Smooth muscle cell (in vitro differentiated cells): ENCODE measurements around the gene KLHDC7B. TPM values are rescaled to one million over a fixed set of nuclear protein-coding genes. Genes with fewer than 3 reads are reported as not detected.
"Not testable (repeated sequence)": the region's sequence is repeated elsewhere in the genome, so short reads cannot be mapped to it uniquely, and the experiment has no call there.

Experiments
- DNase-seq: peaks from one replicate; lab custom pipeline; 2025; ENCODE audit not compliant: unreplicated experiment; lab: John Stamatoyannopoulos, UW
- H2AFZ ChIP-seq: fragments of 200-600 bp; sonication (generic); 2 replicates; pipeline ENCODE4 v1.6.0; 2016; ENCODE audit warnings: antibody characterized with exemption, low read depth, mild to moderate bottlenecking
- H3F3A ChIP-seq: fragments of 200-600 bp; sonication (generic); 2 replicates; pipeline ENCODE4 v1.6.0; 2017; ENCODE audit warnings: antibody characterized with exemption, low read depth
- H3K27ac ChIP-seq: fragments of 200-600 bp; sonication (generic); 2 replicates; pipeline ENCODE4 v1.5.1; 2016; ENCODE audit warnings: low read depth, mild to moderate bottlenecking
- H3K27me3 ChIP-seq: fragments of 200-600 bp; sonication (generic); 2 replicates; pipeline ENCODE4 v1.6.1; 2016; ENCODE audit warnings: low read depth, mild to moderate bottlenecking
- H3K36me3 ChIP-seq: fragments of 200-600 bp; sonication (generic); 2 replicates; pipeline ENCODE4 v1.5.1; 2016; ENCODE audit warnings: low read depth
- H3K4me1 ChIP-seq: fragments of 200-600 bp; sonication (generic); 2 replicates; pipeline ENCODE4 v1.5.1; 2016; ENCODE audit warnings: low read depth
- H3K4me2 ChIP-seq: fragments of 200-600 bp; sonication (generic); 2 replicates; pipeline ENCODE4 v1.6.0; 2016; ENCODE audit warnings: mild to moderate bottlenecking
- H3K4me3 ChIP-seq: fragments of 200-600 bp; sonication (generic); 2 replicates; pipeline ENCODE4 v1.5.1; 2016; ENCODE audit warnings: mild to moderate bottlenecking
- H3K79me2 ChIP-seq: fragments of 200-600 bp; sonication (generic); 2 replicates; pipeline ENCODE4 v1.6.0; 2016; ENCODE audit warnings: low read depth, mild to moderate bottlenecking
- H3K9ac ChIP-seq: fragments of 200-600 bp; sonication (generic); 2 replicates; pipeline ENCODE4 v1.6.0; 2016; ENCODE audit warnings: low read depth
- H3K9me3 ChIP-seq: fragments of 200-600 bp; sonication (generic); replicated peaks from 2 replicates; pipeline ENCODE4 v1.5.1; 2016; ENCODE audit warnings: low read depth
- H4K20me1 ChIP-seq: fragments of 200-600 bp; sonication (generic); 2 replicates; pipeline ENCODE4 v1.6.0; 2016; ENCODE audit warnings: low read depth
- WGBS: methylation state at CpG from one replicate; pipeline ENCODE4 v1.1.7; 2016; ENCODE audit warnings: low lambda C conversion rate; 5-methylcytosine and 5-hydroxymethylcytosine counted together
- polyA plus RNA-seq: library from polyadenylated mRNA; unstranded; fragments of >200 nt; fragmentation: Nextera tagmentation; extraction: Ambion mirVana; gene quantifications from 2 replicates; pipeline ENCODE4 v1.2.1, GENCODE V29; 2016
- total RNA-seq: library from RNA; depleted of rRNA; stranded (reverse); fragments of >200 nt; gene quantifications from 2 replicates; pipeline ENCODE4 v1.2.3, GENCODE V29; 2014
- TF ChIP-seq, protein P1 (sequence below): fragments of 200-600 bp; sonication (generic); IDR thresholded peaks from 2 replicates; pipeline ENCODE4 v1.5.1; 2017; ENCODE audit warnings: borderline replicate concordance, mild to moderate bottlenecking, antibody characterized with exemption; ENCODE audit not compliant: insufficient read depth, poor library complexity, severe bottlenecking

KLHDC7B gene
- total and polyA plus RNA-seq, 2 experiments from 2014 or later, result 1.1 to 1.5 TPM

DNA sequence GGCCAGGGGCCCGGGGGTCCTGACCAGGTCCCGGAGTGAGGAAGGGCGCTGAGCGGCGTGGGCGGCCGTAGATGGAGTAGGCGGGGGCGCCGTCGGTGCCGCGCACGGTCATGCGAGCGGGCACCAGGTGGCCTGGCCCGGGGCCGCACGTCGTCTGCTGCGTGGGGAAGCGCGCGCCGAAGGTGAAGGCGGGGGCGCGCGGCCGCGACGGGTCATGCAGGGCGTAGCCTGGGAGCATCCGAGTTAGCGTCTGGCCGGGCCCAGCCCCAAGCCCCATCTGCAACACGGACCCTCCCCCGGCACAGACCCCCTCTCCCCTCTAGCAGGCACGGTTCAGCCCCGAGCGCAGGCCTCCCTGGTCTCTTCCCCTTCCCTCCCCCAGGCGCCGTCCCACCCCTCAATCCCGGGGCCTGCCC is 14.1 kb upstream of the KLHDC7B start:
- no peak for DNase-seq
- H2AFZ ChIP-seq, result no peak overlapping the region
- no peaks in the 10 kb centered on the region for H3K36me3 ChIP-seq
- peaks cover 58% of the 10 kb centered on the region for H3F3A ChIP-seq
- peaks cover 4% of the 10 kb centered on the region for H3K79me2 ChIP-seq
- 0% methylated on average over 1 of the region's 44 CpGs for WGBS
- H4K20me1 ChIP-seq, result peaks cover 15% of the 10 kb centered on the region
- peak overlapping the region; percentile 98 for H3K4me2 ChIP-seq
- peak overlapping the region; percentile 81 for H3K9ac ChIP-seq
- H3K27me3 ChIP-seq, result no peaks in the 10 kb centered on the region
- TF ChIP-seq, protein P1, sequence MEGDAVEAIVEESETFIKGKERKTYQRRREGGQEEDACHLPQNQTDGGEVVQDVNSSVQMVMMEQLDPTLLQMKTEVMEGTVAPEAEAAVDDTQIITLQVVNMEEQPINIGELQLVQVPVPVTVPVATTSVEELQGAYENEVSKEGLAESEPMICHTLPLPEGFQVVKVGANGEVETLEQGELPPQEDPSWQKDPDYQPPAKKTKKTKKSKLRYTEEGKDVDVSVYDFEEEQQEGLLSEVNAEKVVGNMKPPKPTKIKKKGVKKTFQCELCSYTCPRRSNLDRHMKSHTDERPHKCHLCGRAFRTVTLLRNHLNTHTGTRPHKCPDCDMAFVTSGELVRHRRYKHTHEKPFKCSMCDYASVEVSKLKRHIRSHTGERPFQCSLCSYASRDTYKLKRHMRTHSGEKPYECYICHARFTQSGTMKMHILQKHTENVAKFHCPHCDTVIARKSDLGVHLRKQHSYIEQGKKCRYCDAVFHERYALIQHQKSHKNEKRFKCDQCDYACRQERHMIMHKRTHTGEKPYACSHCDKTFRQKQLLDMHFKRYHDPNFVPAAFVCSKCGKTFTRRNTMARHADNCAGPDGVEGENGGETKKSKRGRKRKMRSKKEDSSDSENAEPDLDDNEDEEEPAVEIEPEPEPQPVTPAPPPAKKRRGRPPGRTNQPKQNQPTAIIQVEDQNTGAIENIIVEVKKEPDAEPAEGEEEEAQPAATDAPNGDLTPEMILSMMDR, result no peak
- H3K4me1 ChIP-seq, result peaks cover 23% of the 10 kb centered on the region
- H3K27ac ChIP-seq, result peak overlapping the region; percentile 97
- H3K9me3 ChIP-seq, result no peaks in the 10 kb centered on the region
- peak overlapping the region; percentile 69 for H3K4me3 ChIP-seq

DNA sequence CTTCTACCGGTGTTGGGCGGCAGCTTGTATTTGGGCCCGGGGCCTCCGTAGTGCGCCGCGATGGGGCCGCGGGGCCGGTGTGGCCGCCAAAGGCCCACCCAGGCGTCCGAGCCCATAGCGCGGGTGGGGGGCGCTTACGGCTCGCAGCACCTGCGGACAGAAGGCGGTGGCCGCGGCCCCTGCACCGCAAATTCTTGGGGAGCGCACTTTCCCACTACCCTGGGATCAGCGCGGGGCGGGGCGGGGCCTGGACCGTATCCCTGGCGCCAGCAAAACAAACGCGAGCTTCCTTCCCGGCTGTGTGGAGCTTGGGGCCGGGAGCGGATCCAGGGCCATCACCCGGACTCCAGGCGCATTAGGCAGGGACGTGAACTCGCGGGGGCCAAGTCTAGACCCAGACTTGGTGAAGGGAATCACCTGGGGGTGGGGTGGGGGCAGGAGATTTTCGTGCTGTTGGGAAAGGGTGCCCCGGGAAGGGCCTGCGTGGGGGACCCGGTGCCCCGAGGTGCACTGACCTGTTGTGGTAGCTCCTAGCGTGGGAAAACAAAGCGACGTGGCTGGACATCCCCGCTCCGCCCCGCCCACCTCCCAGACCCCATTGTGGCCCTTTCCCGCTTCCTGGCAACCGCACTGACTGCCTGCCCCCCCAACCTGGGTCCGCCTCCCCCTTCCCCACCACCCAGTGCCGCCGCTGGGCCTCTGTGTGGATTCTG is 13.6 kb upstream of the KLHDC7B start:
- TF ChIP-seq, protein P1, result no peak
- WGBS, result 4% methylated on average over 36 of the region's 56 CpGs
- Histone ChIP-seq H3K9ac (peak overlapping the region; percentile 81), H3K4me2 (peak overlapping the region; percentile 98), H3K9me3 (no peaks in the 10 kb centered on the region), H3K4me1 (peaks cover 23% of the 10 kb centered on the region), H4K20me1 (peaks cover 15% of the 10 kb centered on the region), H2AFZ (no peak overlapping the region), H3K27me3 (no peaks in the 10 kb centered on the region), H3F3A (peaks cover 57% of the 10 kb centered on the region), H3K79me2 (peaks cover 10% of the 10 kb centered on the region), H3K36me3 (no peaks in the 10 kb centered on the region), H3K4me3 (peak overlapping the region; percentile 69), H3K27ac (peak overlapping the region; percentile 97)
- peak; percentile 63 for DNase-seq

DNA sequence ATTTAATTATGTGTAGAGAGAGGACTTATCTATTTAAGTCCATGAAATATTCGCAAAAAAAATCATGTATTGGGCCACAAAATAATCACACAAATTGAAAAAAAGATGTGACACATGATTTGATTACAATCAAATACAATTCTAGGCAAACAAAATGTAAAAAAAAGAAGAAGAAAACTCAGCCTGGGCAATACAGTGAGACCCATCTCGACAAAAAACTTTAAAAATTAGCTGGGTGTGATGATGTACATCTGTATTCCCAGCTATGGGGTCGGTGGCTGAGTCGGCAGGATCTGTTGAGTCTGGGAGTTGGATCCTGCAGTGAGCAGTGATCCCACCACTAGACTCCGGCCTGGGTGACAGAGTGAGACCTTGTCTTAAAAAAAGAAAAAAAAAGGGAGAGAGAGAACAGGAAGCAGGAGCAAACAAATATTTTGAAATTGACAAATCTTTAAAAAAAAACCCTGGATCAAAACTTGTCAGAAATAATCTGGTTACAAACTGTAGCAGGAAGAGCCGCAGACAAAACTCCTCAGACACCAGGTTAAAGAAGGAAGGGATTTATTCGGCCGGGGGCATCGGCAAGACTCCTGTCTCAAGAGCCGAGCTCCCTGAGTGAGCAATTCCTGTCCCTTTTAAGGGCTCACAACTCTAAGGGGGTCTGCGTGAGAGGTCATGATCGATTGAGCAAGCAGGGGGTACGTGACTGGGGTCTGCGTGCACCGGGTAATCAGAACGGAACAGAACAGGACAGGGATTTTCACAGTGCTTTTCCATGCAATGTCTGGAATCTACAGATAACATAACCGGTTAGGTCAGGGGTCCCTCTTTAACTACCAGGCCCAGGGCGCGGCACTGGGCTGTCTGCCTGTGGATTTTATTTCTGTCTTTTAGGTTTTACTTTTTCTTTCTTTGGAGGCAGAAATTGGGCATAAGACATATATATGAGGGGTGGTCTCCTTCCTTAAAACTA is 12.6 kb upstream of the KLHDC7B start:
- Histone ChIP-seq H3K4me3 (peak overlapping the region; percentile 69), H2AFZ (no peak overlapping the region), H3K79me2 (peaks cover 12% of the 10 kb centered on the region), H3F3A (peaks cover 56% of the 10 kb centered on the region), H3K9ac (peak overlapping the region; percentile 81), H3K36me3 (no peaks in the 10 kb centered on the region), H3K27me3 (no peaks in the 10 kb centered on the region), H4K20me1 (peaks cover 12% of the 10 kb centered on the region), H3K4me1 (peaks cover 27% of the 10 kb centered on the region), H3K27ac (peak overlapping the region; percentile 97), H3K9me3 (no peaks in the 10 kb centered on the region), H3K4me2 (peak overlapping the region; percentile 98)
- no peak for DNase-seq
- TF ChIP-seq, protein P1, result no peak
- WGBS, result 17% methylated on average over 19 of the region's 19 CpGs

DNA sequence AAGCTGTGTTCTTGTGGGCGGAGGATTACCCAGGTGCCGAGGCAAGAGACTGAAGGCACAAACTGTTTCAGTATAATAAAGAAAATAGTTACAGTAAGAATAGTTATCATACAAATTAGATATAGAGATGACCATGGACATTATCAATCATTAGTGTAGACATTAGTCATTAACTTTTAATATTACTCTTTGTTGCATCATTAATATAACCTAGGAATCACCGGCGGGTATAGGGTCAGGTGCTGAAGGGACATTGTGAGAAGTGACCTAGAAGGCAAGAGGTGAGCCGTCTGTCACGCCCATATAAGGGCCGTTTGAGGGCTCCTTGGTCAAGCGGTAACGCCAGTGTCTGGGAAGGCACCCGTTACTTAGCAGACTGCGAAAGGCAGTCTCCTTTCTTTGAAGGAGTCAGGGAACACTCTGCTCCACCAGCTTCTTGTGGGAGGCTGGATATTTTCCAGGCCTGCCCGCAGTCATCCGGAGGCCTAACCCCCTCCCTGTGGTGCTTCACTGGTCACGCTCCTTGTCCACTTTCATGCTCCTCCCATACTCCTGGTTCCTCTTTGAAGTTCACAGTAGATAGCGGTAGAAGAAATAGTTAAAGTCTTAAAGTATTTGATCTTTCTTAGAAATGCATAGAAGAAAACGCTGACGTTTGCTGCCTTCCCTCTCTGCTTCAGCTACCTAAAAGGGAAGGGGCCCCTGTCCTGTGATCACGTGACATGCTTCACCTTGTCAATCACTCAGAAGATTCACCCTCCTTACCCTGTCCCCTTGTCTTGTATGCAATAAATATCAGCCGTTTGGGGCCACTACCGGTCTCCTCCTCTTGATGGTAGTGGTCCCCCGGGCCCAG is 11.6 kb upstream of the KLHDC7B start:
- H2AFZ ChIP-seq, H3K9me3 ChIP-seq, H3K36me3 ChIP-seq, H4K20me1 ChIP-seq, H3K27me3 ChIP-seq, DNase-seq: not testable (repeated sequence)
- H3K4me2 ChIP-seq, result peak overlapping the region; percentile 98
- H3K4me3 ChIP-seq, result peak overlapping the region; percentile 14
- peak overlapping the region; percentile 97 for H3K27ac ChIP-seq
- H3K9ac ChIP-seq, result peak overlapping the region; percentile 82
- peaks cover 34% of the 10 kb centered on the region for H3K4me1 ChIP-seq
- 22% methylated on average over 21 of the region's 21 CpGs for WGBS
- peaks cover 12% of the 10 kb centered on the region for H3K79me2 ChIP-seq
- H3F3A ChIP-seq, result peaks cover 56% of the 10 kb centered on the region
